Urinary bladder (tissue), 4 donors: ENCODE data around the gene ZNF860. TPM values are rescaled to one million over a fixed set of nuclear protein-coding genes. Genes with fewer than 3 reads are reported as not detected.
A peak's percentile ranks its signal among the peaks of the same experiment; 100 is the strongest.

Source experiments
- DNase-seq: peaks from one replicate; pipeline ENCODE4 v3.0.0-alpha.2; 2015; ENCODE audit errors: extremely low spot score
- H3K27ac ChIP-seq: one replicate; pipeline ENCODE4 v1.5.1; 2013; ENCODE audit warnings: low read depth, mild to moderate bottlenecking, moderate library complexity
- H3K36me3 ChIP-seq: one replicate; pipeline ENCODE4 v1.6.1; 2013; ENCODE audit warnings: mild to moderate bottlenecking, moderate library complexity; ENCODE audit not compliant: insufficient read depth
- H3K4me1 ChIP-seq: one replicate; pipeline ENCODE4 v1.6.1; 2013; ENCODE audit warnings: mild to moderate bottlenecking, moderate library complexity; ENCODE audit not compliant: insufficient read depth
- H3K4me3 ChIP-seq: one replicate; pipeline ENCODE4 v1.5.1; 2013; ENCODE audit warnings: low read depth, low read length
- WGBS: extraction: QIAGEN DNeasy Blood & Tissue Kit; methylation state at CpG from one replicate; pipeline ENCODE4 v1.1.7; 2013; 5-methylcytosine and 5-hydroxymethylcytosine counted together
- polyA plus RNA-seq: library from polyadenylated mRNA; stranded (reverse); fragments of 200-250 nt; gene quantifications from one replicate; pipeline ENCODE4 v1.2.3, GENCODE V29; 2013
- total RNA-seq: library from RNA; depleted of rRNA; stranded (reverse); fragments of >200 nt; gene quantifications from one replicate; pipeline ENCODE4 v1.2.3, GENCODE V29; 2014
- donor health status: healthy with polysubstance abuse.
- donor health status: healthy.

Gene ZNF860
- total and polyA plus RNA-seq, 2 donors = 2.4 to 9.6 TPM

DNA sequence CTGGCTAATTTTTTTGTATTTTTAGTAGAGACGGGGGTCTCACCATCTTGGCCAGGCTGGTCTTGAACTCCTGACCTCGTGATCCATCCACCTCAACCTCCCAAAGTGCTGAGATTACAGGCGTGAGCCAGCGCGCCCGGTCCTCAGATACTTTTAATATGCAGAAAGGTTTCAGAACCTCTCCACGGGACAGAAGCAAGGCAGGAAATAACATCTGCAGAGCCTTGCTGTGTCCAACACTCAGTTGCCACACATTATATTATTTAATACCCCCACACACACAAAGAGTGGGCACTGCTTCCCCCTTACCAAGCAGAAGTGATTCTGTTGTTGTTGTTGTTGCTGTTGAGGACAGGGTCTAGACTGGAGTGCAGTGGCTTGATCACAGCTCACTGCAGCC, 28.5 kb upstream of the ZNF860 start:
- Histone ChIP-seq H3K4me3 (no peak overlapping the region), H3K27ac (no peak overlapping the region), H3K36me3 (no peaks in the 10 kb centered on the region), H3K4me1 (no peaks in the 10 kb centered on the region)
- DNase-seq = no peak
- WGBS = 93% methylated on average over 7 of the region's 7 CpGs

DNA sequence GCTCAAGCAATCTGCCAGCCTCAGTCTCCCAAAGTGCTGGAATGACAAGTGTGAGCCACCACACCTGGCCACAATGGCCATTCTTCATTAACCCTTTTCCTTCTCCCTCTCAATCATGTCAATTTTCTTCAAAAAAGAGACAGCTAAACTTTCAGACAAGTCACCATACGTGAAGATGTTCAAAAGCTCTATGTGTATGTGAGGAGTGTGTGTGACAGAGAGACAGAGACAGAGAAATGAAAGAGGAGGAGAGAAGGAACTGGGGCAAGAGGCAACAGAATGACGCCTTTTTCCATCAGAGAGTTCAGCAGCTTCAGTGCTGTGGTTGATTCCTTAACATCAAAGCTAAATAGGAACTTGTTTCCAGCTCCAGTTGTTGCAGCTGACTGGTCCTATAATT, 27.9 kb upstream of the ZNF860 start:
- 93% methylated on average over 2 of the region's 2 CpGs for WGBS
- no peaks in the 10 kb centered on the region for H3K4me1 ChIP-seq
- no peak for DNase-seq
- no peak overlapping the region for H3K27ac ChIP-seq
- H3K4me3 ChIP-seq = no peak overlapping the region
- no peaks in the 10 kb centered on the region for H3K36me3 ChIP-seq

DNA sequence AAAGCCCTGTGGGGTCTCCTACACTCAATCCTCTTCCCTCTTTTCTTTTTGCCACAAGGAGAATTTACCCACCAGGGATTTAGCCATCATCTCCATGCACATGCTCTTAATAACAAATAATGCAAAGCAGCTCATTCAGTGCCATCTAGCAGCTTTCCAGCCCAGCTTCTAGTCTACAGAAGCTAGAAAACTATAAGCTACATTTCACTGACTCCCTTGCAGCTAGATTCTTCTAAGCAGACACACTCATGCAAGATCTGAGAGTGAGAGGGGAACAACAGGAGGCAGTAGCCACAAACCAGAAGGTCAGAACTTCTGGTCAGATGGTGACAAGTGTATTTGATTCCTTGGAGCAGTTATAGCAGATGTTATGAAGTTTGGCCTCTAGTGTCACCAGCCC, 26.0 kb upstream of the ZNF860 start:
- Histone ChIP-seq H3K36me3 (no peaks in the 10 kb centered on the region), H3K4me1 (no peaks in the 10 kb centered on the region), H3K27ac (no peak overlapping the region), H3K4me3 (no peak overlapping the region)
- DNase-seq = no peak

DNA sequence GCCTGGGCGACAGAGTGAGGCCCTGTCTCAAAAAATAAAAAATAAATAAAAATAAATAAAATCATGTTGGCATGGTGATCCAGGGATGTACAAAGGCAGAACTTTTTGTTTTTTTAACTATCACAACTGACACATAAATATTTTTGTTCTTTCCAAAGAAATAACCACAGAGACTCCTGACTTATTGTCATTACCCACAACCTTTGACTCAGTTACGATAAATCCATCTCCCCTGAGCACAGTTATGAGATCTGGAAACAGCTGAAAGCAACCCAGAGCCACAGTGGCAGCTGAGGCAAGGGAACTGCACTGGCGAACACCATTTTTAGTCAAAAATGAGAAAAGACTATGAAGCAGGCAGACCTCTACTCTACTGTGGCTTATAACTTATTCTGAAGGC, 24.4 kb upstream of the ZNF860 start:
- WGBS = 77% methylated on average over 3 of the region's 3 CpGs

DNA sequence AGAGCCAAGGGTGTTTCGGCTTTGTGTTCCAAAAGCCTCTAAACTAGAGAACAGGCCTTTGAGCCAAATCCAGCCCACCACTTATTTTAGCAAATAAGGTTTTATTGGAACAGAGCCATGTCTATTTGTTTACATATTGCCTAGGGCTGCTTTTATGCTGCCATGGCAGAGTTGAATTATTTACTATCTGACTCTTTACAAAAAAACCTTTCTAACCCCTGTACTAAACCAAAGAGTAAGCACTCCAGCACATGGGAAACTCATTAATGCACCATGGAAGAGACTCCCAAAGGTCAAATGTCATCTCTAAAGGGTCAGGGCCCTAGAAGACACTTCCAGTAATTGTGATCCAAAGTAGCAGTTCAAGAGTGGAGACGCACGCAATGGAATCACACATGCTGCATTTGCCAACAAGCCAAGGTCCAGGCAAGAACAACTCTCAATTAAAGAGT, 22.8 kb upstream of the ZNF860 start:
- H3K4me1 ChIP-seq = no peaks in the 10 kb centered on the region
- H3K36me3 ChIP-seq = no peaks in the 10 kb centered on the region
- no peak overlapping the region for H3K27ac ChIP-seq
- no peak overlapping the region for H3K4me3 ChIP-seq
- 10% methylated on average over 3 of the region's 3 CpGs for WGBS
- DNase-seq = peak; percentile 62

More for the DNA sequence above, 24.4 kb upstream of the ZNF860 start:
- Histone ChIP-seq H3K36me3 (no peaks in the 10 kb centered on the region), H3K27ac (no peak overlapping the region), H3K4me1 (no peaks in the 10 kb centered on the region), H3K4me3 (no peak overlapping the region)
- DNase-seq = no peak

DNA sequence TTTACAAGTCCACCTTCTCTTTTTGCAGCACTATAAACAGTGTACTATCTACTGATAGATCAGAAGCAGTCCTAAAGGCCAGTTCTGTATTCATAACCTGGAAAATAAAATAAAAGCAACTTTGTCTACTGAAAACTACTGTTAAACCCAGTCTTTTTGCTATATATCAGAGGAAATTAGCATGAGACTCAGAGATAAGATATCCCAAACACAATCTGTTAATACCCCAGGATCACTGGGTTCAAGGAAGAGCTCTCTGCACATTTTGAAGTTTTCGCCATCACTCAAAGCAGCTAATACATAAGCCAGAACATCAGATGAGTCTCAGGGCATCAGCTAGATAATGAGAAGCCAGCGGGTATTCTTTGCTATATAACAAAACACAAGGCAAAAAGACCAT, 22.3 kb upstream of the ZNF860 start:
- H3K36me3 ChIP-seq = no peaks in the 10 kb centered on the region
- DNase-seq = no peak
- 46% methylated on average over 2 of the region's 2 CpGs for WGBS
- no peaks in the 10 kb centered on the region for H3K4me1 ChIP-seq
- no peak overlapping the region for H3K4me3 ChIP-seq
- H3K27ac ChIP-seq = peak overlapping the region; percentile 39

DNA sequence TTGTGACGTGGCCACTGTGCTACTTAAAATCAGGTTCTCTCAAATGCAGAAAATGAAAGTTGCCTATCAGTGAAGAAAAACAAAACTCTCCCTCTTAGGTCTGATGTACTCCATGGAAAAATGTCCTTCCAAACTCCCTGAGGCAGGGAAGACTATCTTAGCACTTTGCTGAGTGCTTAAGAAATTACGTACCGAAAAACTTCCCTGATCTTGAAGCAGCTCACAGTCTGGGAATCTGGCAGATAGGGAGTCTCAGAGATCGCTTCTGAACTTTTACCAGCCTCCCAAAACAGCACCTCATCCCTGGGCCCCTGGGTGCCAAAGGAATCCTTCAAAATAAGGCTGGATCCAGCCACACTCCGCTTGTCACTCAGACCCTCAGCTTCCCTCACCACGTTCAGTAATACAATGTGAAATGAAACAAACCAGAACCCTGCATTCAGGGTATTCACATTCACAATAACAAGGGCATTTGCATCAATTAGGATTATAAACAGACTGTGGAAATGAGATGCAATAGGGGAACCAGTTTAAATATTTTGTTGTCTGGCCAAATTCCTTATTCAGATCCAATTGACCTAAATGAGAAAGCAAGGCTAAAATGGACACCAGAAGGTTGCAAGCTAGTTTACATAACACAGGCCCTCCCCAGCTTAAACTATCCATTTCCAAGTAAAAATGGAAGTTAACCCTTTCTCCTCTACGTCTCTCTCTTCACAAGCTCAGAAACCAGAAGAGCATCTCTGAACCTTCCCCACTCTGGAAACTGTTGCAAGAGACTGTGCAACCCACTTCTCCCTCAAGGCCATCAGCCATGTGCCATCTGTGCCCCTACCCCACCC, 21.4 kb upstream of the ZNF860 start:
- DNase-seq = no peak
- H3K4me3 ChIP-seq = peak overlapping the region; percentile 14
- peak overlapping the region; percentile 44 for H3K27ac ChIP-seq
- H3K4me1 ChIP-seq = no peaks in the 10 kb centered on the region
- no peaks in the 10 kb centered on the region for H3K36me3 ChIP-seq
- 23% methylated on average over 7 of the region's 7 CpGs for WGBS

DNA sequence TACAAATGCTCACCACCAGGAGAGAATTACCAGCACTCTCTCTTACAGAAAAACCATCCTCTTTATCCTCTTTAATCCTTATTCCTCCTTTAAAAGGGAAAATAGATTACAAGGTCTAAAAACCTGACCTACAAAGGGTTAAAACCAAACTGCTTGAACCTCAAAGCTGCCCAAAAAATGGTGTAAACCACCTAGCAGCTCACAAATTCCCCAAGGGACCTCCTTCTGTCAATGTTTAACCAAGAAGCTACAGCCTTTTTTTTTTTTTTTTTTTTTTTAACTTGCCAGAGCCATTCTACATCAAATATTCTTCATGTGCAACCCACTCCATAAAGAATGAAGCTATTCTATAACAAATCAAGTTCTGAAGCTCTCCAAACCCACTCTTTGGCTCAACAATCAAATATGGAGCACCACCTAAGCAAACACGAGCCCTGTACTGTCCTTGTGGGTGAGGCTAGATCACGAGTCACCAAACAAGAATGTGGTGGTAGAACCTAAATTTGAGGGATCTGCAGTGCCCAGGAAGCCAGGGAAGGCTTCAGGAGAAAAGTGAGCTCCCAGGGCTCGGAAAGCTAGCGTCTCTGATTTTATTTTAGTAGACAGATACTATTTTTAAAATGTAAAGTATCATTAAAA, 20.6 kb upstream of the ZNF860 start:
- no peaks in the 10 kb centered on the region for H3K4me1 ChIP-seq
- no peaks in the 10 kb centered on the region for H3K36me3 ChIP-seq
- H3K27ac ChIP-seq = no peak overlapping the region
- WGBS = 47% methylated on average over 4 of the region's 4 CpGs
- DNase-seq = no peak
- no peak overlapping the region for H3K4me3 ChIP-seq

DNA sequence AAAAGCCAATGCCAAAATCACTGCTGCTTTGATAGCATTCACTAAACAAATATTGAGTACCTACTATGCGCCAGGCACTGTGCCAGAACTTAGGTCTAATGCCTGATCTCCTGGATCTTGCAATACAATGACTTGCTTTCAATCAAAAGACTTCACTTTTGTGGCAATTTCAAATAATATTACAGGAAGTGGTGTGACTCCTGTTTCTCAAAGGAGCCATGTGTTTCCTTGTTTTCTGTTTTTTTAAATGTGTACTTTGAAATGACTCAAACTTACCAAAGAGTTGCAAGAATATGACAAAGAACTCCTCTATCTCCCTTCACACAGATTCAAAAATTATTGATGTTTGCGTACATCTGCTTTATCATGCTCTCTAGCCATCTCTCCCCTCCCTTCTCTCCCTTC, 18.7 kb upstream of the ZNF860 start:
- 75% methylated on average over 2 of the region's 2 CpGs for WGBS

DNA sequence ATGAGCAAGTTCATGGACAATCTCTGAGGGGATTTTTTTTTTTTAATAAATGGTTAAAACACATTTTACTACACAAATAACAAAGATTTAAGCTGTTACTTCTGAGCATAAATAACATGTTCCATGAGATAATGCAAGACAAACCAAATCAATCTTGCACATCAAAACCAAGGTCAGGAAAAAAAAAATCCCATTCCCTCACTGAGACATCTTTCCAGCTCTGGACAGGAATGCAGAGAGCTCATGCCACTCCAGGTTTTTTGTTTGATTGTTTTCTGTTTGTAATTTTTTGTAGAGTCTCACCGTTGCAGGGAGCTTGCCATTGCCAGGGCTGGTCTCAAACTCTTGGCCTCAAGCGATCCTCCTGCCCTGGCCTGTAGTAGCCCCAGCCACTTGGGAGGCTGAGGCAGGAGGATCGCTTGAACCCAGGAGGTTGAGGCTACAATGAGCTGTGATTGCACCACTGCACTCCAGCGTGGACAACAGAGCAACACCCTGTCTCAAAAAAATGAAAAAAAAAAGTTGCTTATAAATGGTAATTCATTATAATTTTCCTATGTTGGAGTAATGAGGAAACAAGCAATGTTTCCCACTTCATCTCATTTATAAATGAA, 14.5 kb upstream of the ZNF860 start:
- peak overlapping the region; percentile 70 for H3K27ac ChIP-seq
- no peaks in the 10 kb centered on the region for H3K4me1 ChIP-seq
- WGBS = 69% methylated on average over 4 of the region's 4 CpGs

More for the DNA sequence above, 18.7 kb upstream of the ZNF860 start:
- Histone ChIP-seq H3K36me3 (no peaks in the 10 kb centered on the region), H3K4me3 (no peak overlapping the region), H3K27ac (no peak overlapping the region), H3K4me1 (no peaks in the 10 kb centered on the region)
- DNase-seq = no peak

DNA sequence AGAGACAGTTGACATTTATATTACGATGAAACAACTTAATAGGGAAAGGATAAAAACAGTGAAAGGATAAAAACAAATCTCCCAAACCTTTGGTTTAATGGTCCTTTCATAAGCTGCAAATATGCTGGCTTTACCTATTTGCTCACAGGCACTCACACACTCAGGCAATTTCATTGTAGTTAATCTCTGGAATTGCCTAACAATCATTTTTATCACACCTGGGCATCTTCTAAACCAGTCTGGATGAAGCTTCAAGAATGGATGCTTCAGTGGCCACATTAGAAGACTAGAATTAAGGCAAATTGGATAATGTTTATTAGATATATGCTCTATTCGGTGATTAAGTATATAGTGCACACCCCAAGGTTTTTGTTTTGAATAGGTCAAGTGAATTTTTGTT, 14.0 kb upstream of the ZNF860 start:
- Histone ChIP-seq H3K36me3 (no peaks in the 10 kb centered on the region), H3K4me3 (no peak overlapping the region), H3K4me1 (no peaks in the 10 kb centered on the region), H3K27ac (no peak overlapping the region)
- 44% methylated on average over 2 of the region's 2 CpGs for WGBS
- no peak for DNase-seq

More for the DNA sequence above, 14.5 kb upstream of the ZNF860 start:
- Histone ChIP-seq H3K36me3 (no peaks in the 10 kb centered on the region), H3K4me3 (no peak overlapping the region)
- DNase-seq = no peak

DNA sequence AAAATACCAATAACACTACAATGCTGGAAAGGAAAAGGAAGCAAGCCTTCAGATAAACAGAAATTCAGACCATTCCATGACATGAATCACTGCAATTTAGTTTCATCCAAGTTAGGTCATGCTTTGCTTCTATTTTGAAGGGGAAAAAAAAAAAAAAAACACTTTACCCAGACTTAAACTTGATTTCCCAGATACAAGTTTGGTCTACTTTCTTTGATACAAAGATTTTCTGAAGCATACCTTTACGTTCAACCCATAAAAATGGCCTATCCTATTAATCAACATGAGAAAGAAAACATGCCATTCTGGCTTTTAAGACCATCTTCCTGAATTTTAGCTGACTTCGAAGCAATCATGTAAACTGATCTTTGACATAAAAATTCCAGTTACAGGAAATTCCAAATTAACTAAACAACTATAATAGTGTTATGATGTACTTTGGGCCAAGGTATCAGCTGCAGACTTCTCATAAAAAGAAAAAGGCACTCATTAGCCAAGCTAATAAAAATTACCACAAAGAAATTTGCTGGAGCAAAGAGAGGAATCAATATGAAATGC, 13.1 kb upstream of the ZNF860 start:
- peak; percentile 53 for DNase-seq
- Histone ChIP-seq H3K27ac (peak overlapping the region; percentile 54), H3K4me1 (no peaks in the 10 kb centered on the region), H3K36me3 (no peaks in the 10 kb centered on the region), H3K4me3 (no peak overlapping the region)
- 18% methylated on average over 2 of the region's 2 CpGs for WGBS

DNA sequence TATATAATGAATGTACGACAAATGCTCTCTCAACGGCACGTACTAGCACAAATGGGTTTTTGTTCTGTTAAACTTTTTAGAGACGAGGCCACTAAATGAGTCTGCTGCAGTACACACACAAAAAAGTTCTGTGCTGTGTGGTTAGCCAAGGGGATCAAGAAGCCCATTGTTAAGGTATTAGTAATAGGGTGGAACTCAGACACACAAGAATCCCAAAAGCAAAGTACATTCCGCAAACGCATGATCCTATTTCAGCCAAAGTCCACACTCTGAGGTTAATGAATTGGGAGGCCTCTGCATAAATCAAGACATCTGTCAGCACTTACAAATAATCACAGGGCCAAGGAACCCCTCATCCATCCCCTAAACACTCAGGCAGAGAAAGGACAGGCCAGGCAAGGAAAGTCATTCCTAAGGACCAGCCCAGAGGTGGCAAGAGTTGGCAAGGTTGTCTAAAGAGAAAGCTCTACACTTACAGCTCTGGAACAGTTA, 12.6 kb upstream of the ZNF860 start:
- peak; percentile 70 for DNase-seq
- Histone ChIP-seq H3K27ac (peak overlapping the region; percentile 54), H3K4me3 (no peak overlapping the region), H3K36me3 (no peaks in the 10 kb centered on the region), H3K4me1 (no peaks in the 10 kb centered on the region)
- 20% methylated on average over 6 of the region's 6 CpGs for WGBS
